IMR-90 (cell line): ENCODE measurements around the gene SBF2. TPM values are rescaled to one million over a fixed set of nuclear protein-coding genes. Genes with fewer than 3 reads are reported as not detected.

Experiments
- ATAC-seq: fragments of 200-7000 bp; cut with Tn5 transposase; 2 replicates; pipeline ENCODE4 v1.9.1; 2020; ENCODE audit warnings: low read depth, mild to moderate bottlenecking, moderate library complexity
- BruUV-seq: library from RNA; stranded (reverse); fragments of 400-500 nt; replicated peaks from 2 replicates; lab custom pipeline; 2021; lab: Mats Ljungman, UMichigan
- CTCF ChIA-PET: fragments of 300-600 bp; formaldehyde crosslinking; extraction: SDS; loops from one replicate; lab custom pipeline; 2021; ENCODE audit warnings: antibody characterized with exemption; lab: Yijun Ruan, JAX
- POLR2A ChIA-PET: fragments of 300-600 bp; sonication (Branson Sonifier 250); formaldehyde crosslinking; loops from one replicate; lab custom pipeline; 2022; ENCODE audit warnings: antibody characterized with exemption; ENCODE audit not compliant: unreplicated experiment; lab: Charles Lee
- DNase-seq: peaks from one replicate; pipeline ENCODE4 v3.0.0; 2013
- H2AFZ ChIP-seq: replicated peaks from 2 replicates; pipeline ENCODE3; 2013; ENCODE audit warnings: low read length, mild to moderate bottlenecking; ENCODE audit not compliant: poor library complexity
- H2AK5ac ChIP-seq: 2 replicates; pipeline ENCODE4 v1.6.1; 2013; ENCODE audit warnings: low read depth, low read length, inconsistent platforms
- H2AK9ac ChIP-seq: replicated peaks from 2 replicates; pipeline ENCODE3; 2013; ENCODE audit warnings: mild to moderate bottlenecking, low read depth, low read length, moderate library complexity; ENCODE audit not compliant: poor library complexity
- H2BK120ac ChIP-seq: 2 replicates; pipeline ENCODE4 v1.6.1; 2013; ENCODE audit warnings: low read depth, low read length, inconsistent platforms
- H2BK15ac ChIP-seq: 3 replicates; pipeline ENCODE4 v1.6.1; 2013; ENCODE audit warnings: low read depth, low read length, inconsistent platforms
- H2BK20ac ChIP-seq: 2 replicates; pipeline ENCODE4 v1.6.1; 2013; ENCODE audit warnings: low read depth, mild to moderate bottlenecking, inconsistent platforms, low read length, moderate library complexity
- H2BK5ac ChIP-seq: 2 replicates; pipeline ENCODE4 v1.6.1; 2013; ENCODE audit warnings: mild to moderate bottlenecking, low read depth, low read length, inconsistent platforms; ENCODE audit not compliant: poor library complexity, severe bottlenecking
- H3K14ac ChIP-seq: replicated peaks from 2 replicates; pipeline ENCODE4 v1.6.1; 2013; ENCODE audit warnings: low read depth, low read length, inconsistent platforms
- H3K18ac ChIP-seq: 2 replicates; pipeline ENCODE4 v1.6.1; 2013; ENCODE audit warnings: low read depth, low read length, control low read depth
- H3K23ac ChIP-seq: 2 replicates; pipeline ENCODE4 v1.6.1; 2013; ENCODE audit warnings: low read depth, low read length, inconsistent platforms
- H3K27ac ChIP-seq: 2 replicates; pipeline ENCODE4 v1.5.1; 2013; ENCODE audit warnings: mild to moderate bottlenecking, control low read depth, low read length; ENCODE audit not compliant: insufficient read depth
- H3K27me3 ChIP-seq: 2 replicates; pipeline ENCODE4 v1.6.1; 2013; ENCODE audit warnings: low read length; ENCODE audit not compliant: control insufficient read depth, insufficient read depth
- H3K36me3 ChIP-seq: 2 replicates; pipeline ENCODE4 v1.6.1; 2013; ENCODE audit warnings: low read length, mixed read lengths; ENCODE audit not compliant: control insufficient read depth, insufficient read depth
- H3K4ac ChIP-seq: 2 replicates; pipeline ENCODE4 v1.6.1; 2013; ENCODE audit warnings: low read depth, low read length, inconsistent platforms
- H3K4me1 ChIP-seq: 2 replicates; pipeline ENCODE4 v1.6.1; 2013; ENCODE audit warnings: low read length, mixed read lengths; ENCODE audit not compliant: control insufficient read depth, insufficient read depth
- H3K4me2 ChIP-seq: 2 replicates; pipeline ENCODE4 v1.6.1; 2013; ENCODE audit warnings: low read depth, mild to moderate bottlenecking, control low read depth, low read length, moderate library complexity
- H3K4me3 ChIP-seq: 2 replicates; pipeline ENCODE4 v1.5.1; 2013; ENCODE audit warnings: low read depth, mild to moderate bottlenecking, control low read depth, low read length, moderate library complexity; ENCODE audit not compliant: insufficient read depth
- H3K56ac ChIP-seq: 2 replicates; pipeline ENCODE4 v1.6.1; 2013; ENCODE audit warnings: low read length, inconsistent platforms; ENCODE audit not compliant: insufficient read depth; ENCODE audit errors: extremely low read depth
- H3K79me1 ChIP-seq, 2 experiments: 2 replicates each; pipeline ENCODE4 v1.6.1; 2013; ENCODE audit warnings: low read length in 2 of 2, inconsistent platforms in 1 of 2, low read depth in 1 of 2
- H3K9ac ChIP-seq: 2 replicates; pipeline ENCODE4 v1.6.1; 2013; ENCODE audit warnings: low read depth, low read length, control low read depth
- H3K9me1 ChIP-seq: 2 replicates; pipeline ENCODE4 v1.6.1; 2013; ENCODE audit warnings: low read length, inconsistent platforms; ENCODE audit not compliant: insufficient read depth
- H3K9me3 ChIP-seq: 2 replicates; pipeline ENCODE4 v1.6.1; 2013; ENCODE audit warnings: low read length; ENCODE audit not compliant: control insufficient read depth, insufficient read depth
- H4K20me1 ChIP-seq: 2 replicates; pipeline ENCODE4 v1.6.1; 2013; ENCODE audit warnings: low read length, inconsistent platforms; ENCODE audit not compliant: insufficient read depth
- H4K5ac ChIP-seq: 2 replicates; pipeline ENCODE4 v1.6.1; 2013; ENCODE audit warnings: mild to moderate bottlenecking, low read depth, low read length, control low read depth
- H4K8ac ChIP-seq, 2 experiments: 2 replicates each; pipeline ENCODE4 v1.6.1; 2013; ENCODE audit warnings: low read depth in 2 of 2, low read length in 2 of 2, control low read depth in 1 of 2, inconsistent platforms in 1 of 2
- H4K91ac ChIP-seq: 2 replicates; pipeline ENCODE4 v1.6.1; 2013; ENCODE audit warnings: low read depth, low read length, inconsistent platforms; ENCODE audit not compliant: insufficient read depth
- BHLHE40 ChIP-seq: fragments of 150-350 bp; IDR thresholded peaks from 2 replicates; pipeline ENCODE4 v1.6.1; 2016; ENCODE audit warnings: mild to moderate bottlenecking, low read depth, low read length
- CEBPB ChIP-seq: IDR thresholded peaks from 2 replicates; pipeline ENCODE4 v1.6.1; 2012; ENCODE audit warnings: low read depth, low read length, improper control_type of control experiment
- CHD1 ChIP-seq: IDR thresholded peaks from 2 replicates; pipeline ENCODE4 v1.6.1; 2012; ENCODE audit warnings: low read depth, low read length, improper control_type of control experiment
- FOS ChIP-seq: fragments of 150-350 bp; IDR thresholded peaks from 2 replicates; pipeline ENCODE4 v1.6.1; 2016; ENCODE audit warnings: low read depth, low read length
- MAFK ChIP-seq: IDR thresholded peaks from 2 replicates; pipeline ENCODE4 v1.6.1; 2012; ENCODE audit warnings: low read depth, low read length, improper control_type of control experiment
- MAZ ChIP-seq: IDR thresholded peaks from 2 replicates; pipeline ENCODE4 v1.6.1; 2012; ENCODE audit warnings: low read depth, mild to moderate bottlenecking, low read length, improper control_type of control experiment, moderate library complexity, borderline replicate concordance
- MXI1 ChIP-seq: IDR thresholded peaks from 2 replicates; pipeline ENCODE4 v1.6.1; 2012; ENCODE audit warnings: low read depth, mild to moderate bottlenecking, low read length, moderate library complexity, borderline replicate concordance
- NFE2L2 ChIP-seq: fragments of 150-350 bp; IDR thresholded peaks from 2 replicates; pipeline ENCODE4 v1.6.1; 2016; ENCODE audit warnings: low read depth, mild to moderate bottlenecking, low read length
- POLR2A ChIP-seq: IDR thresholded peaks from 2 replicates; pipeline ENCODE4 v1.6.1; 2012; ENCODE audit warnings: mild to moderate bottlenecking, low read depth, low read length
- RAD21 ChIP-seq: IDR thresholded peaks from 2 replicates; pipeline ENCODE4 v1.6.1; 2012; ENCODE audit warnings: low read length, improper control_type of control experiment
- RCOR1 ChIP-seq: IDR thresholded peaks from 2 replicates; pipeline ENCODE4 v1.6.1; 2012; ENCODE audit warnings: mild to moderate bottlenecking, low read length, improper control_type of control experiment; ENCODE audit not compliant: insufficient replicate concordance
- RFX5 ChIP-seq: IDR thresholded peaks from 2 replicates; pipeline ENCODE4 v1.8.0; 2012; ENCODE audit warnings: low read depth, mild to moderate bottlenecking, low read length, moderate library complexity
- SMC3 ChIP-seq: fragments of 150-350 bp; IDR thresholded peaks from 2 replicates; pipeline ENCODE4 v1.6.1; 2016; ENCODE audit warnings: low read depth, mild to moderate bottlenecking, antibody characterized with exemption, low read length, moderate library complexity
- WGBS, 2 experiments: methylation state at CpG; one replicate each; pipeline versions ENCODE4 v1.1.5 to v1.1.7; 2013; ENCODE audit warnings: missing lambda C conversion rate in 2 of 2; ENCODE audit not compliant: insufficient read length in 1 of 2; ENCODE audit errors: extremely low coverage in 2 of 2; 5-methylcytosine and 5-hydroxymethylcytosine counted together
- dilution Hi-C: fragments of 300-500 bp; cut with HindIII; formaldehyde crosslinking; loops from one replicate; pipeline ENCODE4 v1.14.3; 2018; ENCODE audit warnings: low sequenced_read_pairs; ENCODE audit not compliant: unreplicated experiment
- in situ Hi-C: fragments of 300-500 bp; cut with MboI; formaldehyde crosslinking; loops from 3 replicates; pipeline ENCODE4 v1.14.3; 2019; ENCODE audit warnings: low sequenced_read_pairs, inconsistent platforms, mixed read lengths
- intact Hi-C: fragments of 100-400 bp; cut with micrococcal nuclease; formaldehyde crosslinking; loops from 2 replicates; pipeline ENCODE4 v1.10.0; 2022
- polyA plus RNA-seq, 3 experiments: library from polyadenylated mRNA; depleted of rRNA; stranded (reverse); fragments of >200 nt; gene quantifications; 2 replicates each; pipeline ENCODE4 v1.2.3, GENCODE V29; 2012; ENCODE audit warnings: low replicate concordance in 1 of 3
- total RNA-seq: library from RNA; depleted of rRNA; stranded (reverse); fragments of >200 nt; gene quantifications from 2 replicates; pipeline ENCODE4 v1.2.3, GENCODE V29; 2012
- TF ChIP-seq, protein P1 (sequence below): fragments of 150-350 bp; IDR thresholded peaks from 2 replicates; pipeline ENCODE4 v1.6.1; 2016; ENCODE audit warnings: low read depth, mild to moderate bottlenecking, low read length, moderate library complexity, borderline replicate concordance
- TF ChIP-seq, protein P2 (sequence below): conservative IDR thresholded peaks from 2 replicates; pipeline ENCODE4 v1.5.1; 2012; ENCODE audit warnings: mild to moderate bottlenecking, low read depth, low read length, improper control_type of control experiment

Gene SBF2
- total and polyA plus RNA-seq, 2 of the 4 experiments (the other 2 are of a cell fraction), result 23.8 to 51.8 TPM

DNA sequence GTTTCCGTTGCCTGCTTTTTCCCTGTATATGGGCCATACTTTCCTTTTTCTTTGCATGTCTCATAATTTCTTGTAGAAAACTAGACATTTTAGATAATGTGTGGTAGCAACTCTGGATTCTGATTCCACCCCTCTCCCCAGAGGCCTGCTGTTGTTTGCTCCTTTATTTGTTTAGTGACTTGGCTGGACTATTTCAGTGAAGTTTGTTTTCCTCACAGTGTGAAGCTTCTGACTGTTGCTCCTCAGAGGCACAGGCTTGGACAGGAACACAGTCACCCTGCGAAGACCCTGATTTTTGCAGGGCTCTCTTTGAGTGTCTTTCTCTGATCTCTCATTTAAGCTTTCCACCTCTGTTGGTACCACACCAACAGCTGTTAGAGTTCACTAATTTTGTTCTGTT is 557.7 kb downstream of the SBF2 start:
- Histone ChIP-seq H3K79me1 (peaks cover 18 to 54% of the 10 kb centered on the region in 2 experiments), H4K8ac (no peak overlapping the region), H4K91ac (no peak overlapping the region), H4K20me1 (no peaks in the 10 kb centered on the region), H3K23ac (no peak overlapping the region), H3K18ac (no peak overlapping the region), H3K4me2 (no peak overlapping the region), H3K27me3 (no peaks in the 10 kb centered on the region), H2AFZ (no peak overlapping the region), H4K5ac (no peak overlapping the region), H2AK5ac (no peak overlapping the region), H2BK15ac (no peak overlapping the region), H2BK120ac (no peak overlapping the region), H3K9me3 (peaks cover 2% of the 10 kb centered on the region; the same call in 1 of the 2 replicates), H3K9me1 (peaks cover 13% of the 10 kb centered on the region), H2AK9ac (no peak overlapping the region), H3K27ac (no peak overlapping the region), H3K9ac (no peak overlapping the region), H2BK20ac (no peak overlapping the region), H2BK5ac (no peak overlapping the region), H3K4ac (no peak overlapping the region), H3K56ac (no peak overlapping the region), H3K36me3 (peaks cover 39% of the 10 kb centered on the region), H3K14ac (no peak overlapping the region), H3K4me3 (no peak overlapping the region), H3K4me1 (no peaks in the 10 kb centered on the region; the same call in 1 of the 2 replicates)
- no TSS peak for BruUV-seq
- intact Hi-C loops (no loop called here), dilution Hi-C loops (no loop called here), in situ Hi-C loops (no loop called here)
- TF ChIP-seq MAFK (no peak), POLR2A (no peak), RCOR1 (no peak), RFX5 (no peak), MXI1 (no peak), BHLHE40 (no peak), RAD21 (no peak), MAZ (no peak), FOS (no peak), SMC3 (no peak), CEBPB (no peak), NFE2L2 (no peak), CHD1 (no peak)
- TF ChIP-seq, protein P1, sequence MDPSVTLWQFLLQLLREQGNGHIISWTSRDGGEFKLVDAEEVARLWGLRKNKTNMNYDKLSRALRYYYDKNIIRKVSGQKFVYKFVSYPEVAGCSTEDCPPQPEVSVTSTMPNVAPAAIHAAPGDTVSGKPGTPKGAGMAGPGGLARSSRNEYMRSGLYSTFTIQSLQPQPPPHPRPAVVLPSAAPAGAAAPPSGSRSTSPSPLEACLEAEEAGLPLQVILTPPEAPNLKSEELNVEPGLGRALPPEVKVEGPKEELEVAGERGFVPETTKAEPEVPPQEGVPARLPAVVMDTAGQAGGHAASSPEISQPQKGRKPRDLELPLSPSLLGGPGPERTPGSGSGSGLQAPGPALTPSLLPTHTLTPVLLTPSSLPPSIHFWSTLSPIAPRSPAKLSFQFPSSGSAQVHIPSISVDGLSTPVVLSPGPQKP, result no peak
- TF ChIP-seq, protein P2, sequence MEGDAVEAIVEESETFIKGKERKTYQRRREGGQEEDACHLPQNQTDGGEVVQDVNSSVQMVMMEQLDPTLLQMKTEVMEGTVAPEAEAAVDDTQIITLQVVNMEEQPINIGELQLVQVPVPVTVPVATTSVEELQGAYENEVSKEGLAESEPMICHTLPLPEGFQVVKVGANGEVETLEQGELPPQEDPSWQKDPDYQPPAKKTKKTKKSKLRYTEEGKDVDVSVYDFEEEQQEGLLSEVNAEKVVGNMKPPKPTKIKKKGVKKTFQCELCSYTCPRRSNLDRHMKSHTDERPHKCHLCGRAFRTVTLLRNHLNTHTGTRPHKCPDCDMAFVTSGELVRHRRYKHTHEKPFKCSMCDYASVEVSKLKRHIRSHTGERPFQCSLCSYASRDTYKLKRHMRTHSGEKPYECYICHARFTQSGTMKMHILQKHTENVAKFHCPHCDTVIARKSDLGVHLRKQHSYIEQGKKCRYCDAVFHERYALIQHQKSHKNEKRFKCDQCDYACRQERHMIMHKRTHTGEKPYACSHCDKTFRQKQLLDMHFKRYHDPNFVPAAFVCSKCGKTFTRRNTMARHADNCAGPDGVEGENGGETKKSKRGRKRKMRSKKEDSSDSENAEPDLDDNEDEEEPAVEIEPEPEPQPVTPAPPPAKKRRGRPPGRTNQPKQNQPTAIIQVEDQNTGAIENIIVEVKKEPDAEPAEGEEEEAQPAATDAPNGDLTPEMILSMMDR, result no peak
- DNase-seq (no peak), ATAC-seq (no peak)
- WGBS, 2 experiments, result no CpG with 5 or more reads among the region's 2 CpGs
- ChIA-PET CTCF (no interaction called here), POLR2A (no interaction called here)
